ENCODE measurements around the gene CENPP.

CENPP gene

DNA sequence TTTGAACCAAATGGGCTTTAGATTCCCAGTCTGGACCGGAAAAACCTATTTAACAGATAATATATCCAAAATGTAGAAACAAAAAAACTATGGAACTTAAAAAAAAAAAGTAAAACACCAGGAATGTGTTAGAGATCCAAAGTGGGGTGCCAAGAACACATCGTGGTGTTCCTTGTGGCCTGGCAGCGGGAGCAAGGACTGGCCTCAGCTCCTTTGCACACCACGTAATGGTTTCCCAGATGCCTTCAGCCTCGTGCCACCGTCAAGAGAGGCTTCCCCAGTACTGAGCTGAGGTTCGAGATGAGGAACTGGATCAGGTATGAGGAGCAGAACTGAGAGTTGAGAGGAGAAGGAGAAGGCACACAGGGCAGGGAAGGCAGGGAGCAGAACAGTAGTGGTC, 153.0 kb downstream of the CENPP start:
- H2AFZ ChIP-seq: no peak overlapping the region
- H3K36me3 ChIP-seq (ENCODE audit: control insufficient read depth, insufficient read depth, low read length): no peaks in the 10 kb centered on the region
- H3K4me1 ChIP-seq: no peaks in the 10 kb centered on the region

DNA sequence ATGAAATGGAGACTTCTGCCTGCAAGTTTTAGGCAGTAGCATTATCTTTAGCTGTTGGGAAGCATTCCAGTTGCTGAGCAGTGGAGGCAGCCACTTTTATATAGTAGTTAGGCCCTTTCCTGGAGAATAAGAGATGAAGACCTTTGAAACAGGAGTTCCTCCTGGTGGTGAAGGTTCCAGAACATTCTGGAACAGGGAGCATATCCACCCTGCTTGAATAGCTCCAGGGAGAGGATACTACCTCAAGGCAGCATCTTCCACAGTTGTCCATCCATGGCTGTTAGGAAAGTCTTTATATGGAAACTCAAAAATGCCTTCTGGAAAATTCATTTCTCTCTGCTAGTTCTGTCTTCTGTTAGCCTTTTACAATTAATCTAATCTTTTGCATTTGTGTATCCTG, 153.6 kb downstream of the CENPP start:
- H3K27ac ChIP-seq: no peak overlapping the region
- TF ChIP-seq, protein P1, sequence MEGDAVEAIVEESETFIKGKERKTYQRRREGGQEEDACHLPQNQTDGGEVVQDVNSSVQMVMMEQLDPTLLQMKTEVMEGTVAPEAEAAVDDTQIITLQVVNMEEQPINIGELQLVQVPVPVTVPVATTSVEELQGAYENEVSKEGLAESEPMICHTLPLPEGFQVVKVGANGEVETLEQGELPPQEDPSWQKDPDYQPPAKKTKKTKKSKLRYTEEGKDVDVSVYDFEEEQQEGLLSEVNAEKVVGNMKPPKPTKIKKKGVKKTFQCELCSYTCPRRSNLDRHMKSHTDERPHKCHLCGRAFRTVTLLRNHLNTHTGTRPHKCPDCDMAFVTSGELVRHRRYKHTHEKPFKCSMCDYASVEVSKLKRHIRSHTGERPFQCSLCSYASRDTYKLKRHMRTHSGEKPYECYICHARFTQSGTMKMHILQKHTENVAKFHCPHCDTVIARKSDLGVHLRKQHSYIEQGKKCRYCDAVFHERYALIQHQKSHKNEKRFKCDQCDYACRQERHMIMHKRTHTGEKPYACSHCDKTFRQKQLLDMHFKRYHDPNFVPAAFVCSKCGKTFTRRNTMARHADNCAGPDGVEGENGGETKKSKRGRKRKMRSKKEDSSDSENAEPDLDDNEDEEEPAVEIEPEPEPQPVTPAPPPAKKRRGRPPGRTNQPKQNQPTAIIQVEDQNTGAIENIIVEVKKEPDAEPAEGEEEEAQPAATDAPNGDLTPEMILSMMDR (IDR thresholded peaks at IDR 0.05): no peak
- no peaks in the 10 kb centered on the region for H3K9me3 ChIP-seq (ENCODE audit: control insufficient read depth, low read length)
- H3K9ac ChIP-seq: no peak overlapping the region
- H3K79me2 ChIP-seq: no peaks in the 10 kb centered on the region
- H3K36me3 ChIP-seq (ENCODE audit: control insufficient read depth, insufficient read depth, low read length): no peaks in the 10 kb centered on the region
- H3K4me3 ChIP-seq (ENCODE audit: low read depth, low read length): no peak overlapping the region
- no peak overlapping the region for H3K4me2 ChIP-seq (ENCODE audit: low read length)
- H3K4me1 ChIP-seq: no peaks in the 10 kb centered on the region
- no peaks in the 10 kb centered on the region for H3K27me3 ChIP-seq (ENCODE audit: control insufficient read depth, insufficient read depth, low read length)
- no peak overlapping the region for H2AFZ ChIP-seq

More for the DNA sequence above, 153.0 kb downstream of the CENPP start:
- Histone ChIP-seq H3K4me2 (ENCODE audit: low read length) (no peak overlapping the region), H3K79me2 (no peaks in the 10 kb centered on the region), H3K9me3 (ENCODE audit: control insufficient read depth, low read length) (no peaks in the 10 kb centered on the region), H3K9ac (no peak overlapping the region), H3K4me3 (ENCODE audit: low read depth, low read length) (no peak overlapping the region), H3K27me3 (ENCODE audit: control insufficient read depth, insufficient read depth, low read length) (no peaks in the 10 kb centered on the region), H3K27ac (no peak overlapping the region)
- TF ChIP-seq, protein P1 (IDR thresholded peaks at IDR 0.05): no peak

DNA sequence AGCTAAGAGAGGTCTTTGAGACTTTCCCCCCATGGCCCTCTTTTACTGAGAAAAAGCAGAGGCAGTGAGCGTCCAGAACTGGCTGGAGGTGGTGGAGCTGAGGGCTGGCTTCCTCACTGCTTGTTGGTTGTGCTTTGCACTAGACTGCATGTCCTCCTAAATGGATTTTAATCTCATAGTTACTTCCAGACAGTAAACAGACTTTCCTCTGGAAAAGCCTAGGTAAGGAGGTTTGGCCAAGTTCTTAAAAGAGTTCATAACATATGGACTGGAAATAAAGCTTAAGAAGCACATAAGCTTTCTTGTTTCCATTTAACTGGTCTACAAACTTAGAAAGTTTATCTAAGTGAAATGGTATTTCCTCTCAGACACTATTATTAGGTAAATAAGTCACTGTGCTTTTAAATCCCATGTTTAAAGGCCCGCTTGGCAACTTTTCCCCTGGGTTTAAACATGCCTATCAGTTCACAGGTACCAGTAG, 154.6 kb downstream of the CENPP start:
- TF ChIP-seq, protein P1 (IDR thresholded peaks at IDR 0.05): no peak
- H3K4me3 ChIP-seq (ENCODE audit: low read depth, low read length): no peak overlapping the region

DNA sequence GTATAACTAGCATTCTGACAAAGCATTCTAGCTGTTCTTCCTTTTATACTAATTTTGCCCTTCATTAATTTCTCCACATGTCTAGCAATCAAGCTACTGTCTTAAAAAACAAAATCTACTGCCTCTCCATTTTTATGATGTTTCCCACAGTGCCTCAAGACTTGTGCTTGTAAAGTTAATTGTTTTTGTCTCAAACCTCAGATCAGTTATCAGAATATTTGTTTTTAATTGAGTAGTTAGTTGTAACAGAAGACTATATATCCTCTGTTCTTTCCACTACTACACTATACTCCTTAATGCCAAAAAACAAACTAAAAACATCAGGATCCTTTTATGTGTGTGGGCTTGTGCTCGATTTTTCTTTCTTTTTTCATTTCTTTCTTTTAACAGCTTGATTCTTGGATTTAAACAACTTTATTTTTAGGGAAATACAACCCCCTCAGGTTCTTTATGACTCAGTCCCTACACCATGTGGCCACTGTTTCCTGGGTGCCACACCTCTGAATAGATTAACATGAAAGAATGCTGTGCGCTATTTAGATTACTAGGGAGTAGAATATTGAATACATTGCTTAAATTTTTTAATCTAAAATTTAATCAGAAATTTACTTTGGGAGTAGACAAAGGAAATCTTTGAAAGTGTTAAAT, 155.4 kb downstream of the CENPP start:
- TF ChIP-seq, protein P1 (IDR thresholded peaks at IDR 0.05): no peak
- H3K36me3 ChIP-seq (ENCODE audit: control insufficient read depth, insufficient read depth, low read length): no peaks in the 10 kb centered on the region
- no peaks in the 10 kb centered on the region for H3K4me1 ChIP-seq
- H3K27me3 ChIP-seq (ENCODE audit: control insufficient read depth, insufficient read depth, low read length): no peaks in the 10 kb centered on the region
- no peak overlapping the region for H3K27ac ChIP-seq
- H3K4me3 ChIP-seq (ENCODE audit: low read depth, low read length): no peak overlapping the region
- H3K4me2 ChIP-seq (ENCODE audit: low read length): no peak overlapping the region
- H3K9ac ChIP-seq: no peak overlapping the region
- H2AFZ ChIP-seq: no peak overlapping the region
- no peaks in the 10 kb centered on the region for H3K79me2 ChIP-seq
- no peaks in the 10 kb centered on the region for H3K9me3 ChIP-seq (ENCODE audit: control insufficient read depth, low read length)

More for the DNA sequence above, 154.6 kb downstream of the CENPP start:
- no peak overlapping the region for H3K9ac ChIP-seq
- no peaks in the 10 kb centered on the region for H3K36me3 ChIP-seq (ENCODE audit: control insufficient read depth, insufficient read depth, low read length)
- no peaks in the 10 kb centered on the region for H3K9me3 ChIP-seq (ENCODE audit: control insufficient read depth, low read length)
- no peaks in the 10 kb centered on the region for H3K79me2 ChIP-seq
- no peaks in the 10 kb centered on the region for H3K27me3 ChIP-seq (ENCODE audit: control insufficient read depth, insufficient read depth, low read length)
- no peak overlapping the region for H2AFZ ChIP-seq
- no peak overlapping the region for H3K4me2 ChIP-seq (ENCODE audit: low read length)
- no peak overlapping the region for H3K27ac ChIP-seq
- no peaks in the 10 kb centered on the region for H3K4me1 ChIP-seq

DNA sequence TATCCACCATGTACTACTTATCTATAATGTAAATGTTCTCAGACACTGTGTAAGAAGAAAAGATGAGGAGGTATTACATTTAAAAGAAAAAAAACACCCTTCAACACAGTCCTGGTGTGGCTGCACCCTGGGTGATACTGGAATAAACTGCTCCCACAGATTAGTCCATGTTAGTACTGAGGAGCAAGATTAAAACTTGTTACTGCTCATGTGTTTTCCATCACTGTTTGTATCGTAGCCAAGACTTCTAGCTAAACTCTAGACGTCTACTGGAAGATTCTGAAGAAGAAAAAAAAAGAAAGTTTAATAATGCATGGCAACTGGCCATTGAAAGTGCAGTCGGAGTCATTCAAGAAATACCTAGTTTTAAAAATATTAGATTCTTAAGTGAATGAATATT, 156.6 kb downstream of the CENPP start, which contains the start of gene ASPN:
TSS of gene ASPN (minus strand) at position 178 of the 400 bp plus-strand sequence.
- H3K79me2 ChIP-seq: no peaks in the 10 kb centered on the region
- H3K4me3 ChIP-seq (ENCODE audit: low read depth, low read length): no peak within 1 kb of the TSS
- no peaks in the 10 kb centered on the region for H3K9me3 ChIP-seq (ENCODE audit: control insufficient read depth, low read length)
- H3K27ac ChIP-seq: no peak within 1 kb of the TSS
- H3K4me2 ChIP-seq (ENCODE audit: low read length): no peak within 1 kb of the TSS
- H3K4me1 ChIP-seq: no peaks in the 10 kb centered on the region
- H2AFZ ChIP-seq: no peak within 1 kb of the TSS
- no peaks in the 10 kb centered on the region for H3K27me3 ChIP-seq (ENCODE audit: control insufficient read depth, insufficient read depth, low read length)
- H3K9ac ChIP-seq: no peak within 1 kb of the TSS
- H3K36me3 ChIP-seq (ENCODE audit: control insufficient read depth, insufficient read depth, low read length): no peaks in the 10 kb centered on the region
- TF ChIP-seq, protein P1 (IDR thresholded peaks at IDR 0.05): no peak
